OCI-LY1 (cell line): Measurements from ENCODE around the gene SAMD11.

Experiments
- H2AFZ ChIP-seq: fragments of 200-600 bp; sonication (generic), shearing (Covaris generic); 2 replicates; pipeline ENCODE4 v1.6.0; 2014; ENCODE audit warnings: antibody characterized with exemption, mild to moderate bottlenecking, low read length
- H3F3A ChIP-seq: fragments of 200-600 bp; sonication (generic), shearing (Covaris generic); 2 replicates; pipeline ENCODE4 v1.6.0; 2014; ENCODE audit warnings: mild to moderate bottlenecking, antibody characterized with exemption, low read length, moderate library complexity; ENCODE audit not compliant: insufficient read depth
- H3K27ac ChIP-seq: fragments of 200-600 bp; sonication (generic); 2 replicates; pipeline ENCODE4 v1.5.1; 2014; ENCODE audit warnings: low read length, mixed run types, mild to moderate bottlenecking, low read depth; ENCODE audit not compliant: poor library complexity, severe bottlenecking
- H3K27me3 ChIP-seq: fragments of 200-600 bp; sonication (generic); 2 replicates; pipeline ENCODE4 v1.6.0; 2014; ENCODE audit warnings: antibody characterized with exemption, mild to moderate bottlenecking, low read length, moderate library complexity; ENCODE audit not compliant: insufficient read depth
- H3K36me3 ChIP-seq: fragments of 200-600 bp; sonication (generic); 2 replicates; pipeline ENCODE4 v1.6.1; 2014; ENCODE audit warnings: mild to moderate bottlenecking, antibody characterized with exemption, low read length, moderate library complexity, mixed read lengths; ENCODE audit not compliant: insufficient read depth
- H3K4me1 ChIP-seq: fragments of 200-600 bp; sonication (generic); 2 replicates; pipeline ENCODE4 v1.5.1; 2014; ENCODE audit warnings: mild to moderate bottlenecking, low read length, moderate library complexity; ENCODE audit not compliant: insufficient read depth, severe bottlenecking
- H3K4me2 ChIP-seq: fragments of 200-600 bp; sonication (generic), shearing (Covaris generic); 2 replicates; pipeline ENCODE4 v1.6.1; 2014; ENCODE audit warnings: low read length
- H3K4me3 ChIP-seq: fragments of 200-600 bp; sonication (generic); 2 replicates; pipeline ENCODE4 v1.5.1; 2014; ENCODE audit warnings: low read length, low read depth, mild to moderate bottlenecking, mixed read lengths; ENCODE audit not compliant: poor library complexity, severe bottlenecking
- H3K79me2 ChIP-seq: fragments of 200-600 bp; shearing (Covaris generic); 2 replicates; pipeline ENCODE4 v1.6.1; 2016; ENCODE audit warnings: mixed run types, low read length, mixed read lengths; ENCODE audit not compliant: insufficient read depth
- H3K9ac ChIP-seq: fragments of 200-600 bp; sonication (generic), shearing (Covaris generic); 2 replicates; pipeline ENCODE4 v1.6.1; 2014; ENCODE audit warnings: mild to moderate bottlenecking, low read length, mixed read lengths
- H3K9me2 ChIP-seq: fragments of 200-600 bp; sonication (generic), shearing (Covaris generic); 2 replicates; pipeline ENCODE4 v1.6.1; 2014; ENCODE audit warnings: low read depth, mild to moderate bottlenecking, low read length, mixed read lengths
- H3K9me3 ChIP-seq: fragments of 200-600 bp; shearing (Covaris generic); 2 replicates; pipeline ENCODE4 v1.6.1; 2014; ENCODE audit warnings: low read length, mixed read lengths
- H4K20me1 ChIP-seq: fragments of 200-600 bp; sonication (generic), shearing (Covaris generic); 2 replicates; pipeline ENCODE4 v1.6.0; 2016; ENCODE audit warnings: mild to moderate bottlenecking, low read length; ENCODE audit not compliant: insufficient read depth
- EZH2 ChIP-seq: fragments of 200-600 bp; sonication (generic), shearing (Covaris generic); IDR thresholded peaks from 2 replicates; pipeline ENCODE4 v1.8.0; 2017; ENCODE audit warnings: borderline replicate concordance, mixed run types, mild to moderate bottlenecking, antibody characterized with exemption, low read length, moderate library complexity, mixed read lengths
- TF ChIP-seq, protein P1 (sequence below): fragments of 200-600 bp; sonication (generic), shearing (Covaris generic); IDR thresholded peaks from 2 replicates; pipeline ENCODE4 v1.5.1; 2017; ENCODE audit warnings: mild to moderate bottlenecking, antibody characterized with exemption, low read length, moderate library complexity, mixed read lengths

SAMD11 gene

DNA sequence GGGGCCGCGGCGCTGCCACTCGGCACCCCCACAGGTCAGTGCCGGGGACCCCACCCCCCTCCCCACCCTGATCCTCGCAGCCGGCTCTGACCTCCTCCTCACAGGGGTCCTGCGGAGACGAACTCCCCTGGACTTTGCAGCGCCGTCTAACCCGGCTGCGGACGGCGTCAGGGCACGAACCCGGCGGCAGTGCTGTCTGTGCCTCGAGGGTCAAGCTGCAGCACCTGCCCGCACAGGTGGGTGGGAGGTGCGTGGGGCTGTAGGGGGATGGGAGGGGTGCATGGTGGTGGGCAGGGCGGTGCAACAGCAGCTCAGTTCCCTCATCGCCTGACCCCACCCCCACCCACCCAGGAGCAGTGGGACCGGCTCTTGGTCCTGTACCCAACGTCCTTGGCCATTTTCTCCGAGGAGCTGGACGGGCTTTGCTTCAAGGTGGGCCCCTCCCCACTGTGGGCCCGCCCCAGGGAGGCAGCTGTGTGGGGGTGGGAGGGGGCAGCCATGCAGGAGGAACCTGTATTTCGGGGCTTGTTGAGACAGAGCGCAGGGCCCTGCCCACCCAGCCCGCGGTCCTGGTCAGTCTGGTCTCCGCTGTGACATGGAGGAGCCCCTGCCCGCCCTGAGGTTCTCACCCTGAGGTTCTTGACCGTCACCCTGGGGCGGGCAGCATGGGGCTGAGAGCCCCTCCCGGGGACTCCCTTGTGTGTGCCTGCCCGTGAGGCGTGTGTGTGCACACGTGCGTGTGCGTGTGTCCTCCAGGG is 47.4 kb downstream of the SAMD11 start:
- TF ChIP-seq EZH2, result no peak
- TF ChIP-seq, protein P1, sequence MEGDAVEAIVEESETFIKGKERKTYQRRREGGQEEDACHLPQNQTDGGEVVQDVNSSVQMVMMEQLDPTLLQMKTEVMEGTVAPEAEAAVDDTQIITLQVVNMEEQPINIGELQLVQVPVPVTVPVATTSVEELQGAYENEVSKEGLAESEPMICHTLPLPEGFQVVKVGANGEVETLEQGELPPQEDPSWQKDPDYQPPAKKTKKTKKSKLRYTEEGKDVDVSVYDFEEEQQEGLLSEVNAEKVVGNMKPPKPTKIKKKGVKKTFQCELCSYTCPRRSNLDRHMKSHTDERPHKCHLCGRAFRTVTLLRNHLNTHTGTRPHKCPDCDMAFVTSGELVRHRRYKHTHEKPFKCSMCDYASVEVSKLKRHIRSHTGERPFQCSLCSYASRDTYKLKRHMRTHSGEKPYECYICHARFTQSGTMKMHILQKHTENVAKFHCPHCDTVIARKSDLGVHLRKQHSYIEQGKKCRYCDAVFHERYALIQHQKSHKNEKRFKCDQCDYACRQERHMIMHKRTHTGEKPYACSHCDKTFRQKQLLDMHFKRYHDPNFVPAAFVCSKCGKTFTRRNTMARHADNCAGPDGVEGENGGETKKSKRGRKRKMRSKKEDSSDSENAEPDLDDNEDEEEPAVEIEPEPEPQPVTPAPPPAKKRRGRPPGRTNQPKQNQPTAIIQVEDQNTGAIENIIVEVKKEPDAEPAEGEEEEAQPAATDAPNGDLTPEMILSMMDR, result no peak
- Histone ChIP-seq H2AFZ (no peak overlapping the region), H3K9ac (no peak overlapping the region), H3K4me1 (peaks cover 15% of the 10 kb centered on the region), H3K9me3 (no peaks in the 10 kb centered on the region), H3K4me3 (no peak overlapping the region), H3F3A (no peaks in the 10 kb centered on the region), H3K36me3 (no peaks in the 10 kb centered on the region), H3K79me2 (no peaks in the 10 kb centered on the region), H4K20me1 (no peaks in the 10 kb centered on the region), H3K27ac (no peak overlapping the region), H3K9me2 (no peaks in the 10 kb centered on the region), H3K27me3 (peaks cover 6% of the 10 kb centered on the region; the same call in 1 of the 2 replicates), H3K4me2 (no peak overlapping the region)

DNA sequence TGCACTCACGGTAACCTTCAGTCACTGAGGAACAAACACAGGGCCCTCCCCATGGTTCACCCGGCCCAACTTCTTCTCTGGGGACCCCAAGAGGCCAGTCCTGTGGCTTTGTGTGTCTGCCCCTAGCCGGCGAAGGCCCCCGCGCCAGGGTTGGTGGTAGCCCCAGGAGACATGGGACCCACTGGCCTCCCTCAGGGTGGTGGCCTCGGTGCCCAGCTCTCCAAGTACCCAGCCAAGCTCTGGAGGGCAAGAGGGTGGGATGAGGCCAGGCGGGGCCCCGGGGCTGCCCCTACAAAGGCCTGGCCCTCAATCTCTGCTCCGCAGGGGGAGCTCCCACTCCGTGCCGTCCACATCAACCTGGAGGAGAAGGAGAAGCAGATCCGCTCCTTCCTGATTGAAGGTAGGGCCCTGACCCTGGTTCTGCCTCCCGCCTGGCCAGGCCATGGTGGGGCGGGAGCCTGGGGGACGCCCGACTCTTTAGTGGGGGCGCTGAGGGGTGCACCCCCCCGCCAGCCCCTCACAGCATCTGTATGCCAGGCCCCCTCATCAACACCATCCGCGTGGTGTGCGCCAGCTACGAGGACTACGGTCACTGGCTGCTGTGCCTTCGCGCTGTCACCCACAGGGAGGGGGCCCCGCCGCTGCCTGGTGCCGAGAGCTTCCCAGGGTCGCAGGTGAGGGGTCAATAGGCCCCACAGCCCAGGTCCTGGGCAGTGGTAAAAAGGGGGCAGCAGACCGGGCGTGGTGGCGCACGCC is 48.2 kb downstream of the SAMD11 start:
- H3K9me3 ChIP-seq, result no peaks in the 10 kb centered on the region
- H3K4me3 ChIP-seq, result no peak overlapping the region
- no peak for TF ChIP-seq EZH2
- TF ChIP-seq, protein P1, result no peak
- H3K4me2 ChIP-seq, result no peak overlapping the region
- H3K4me1 ChIP-seq, result peaks cover 10% of the 10 kb centered on the region
- no peak overlapping the region for H2AFZ ChIP-seq
- H3F3A ChIP-seq, result no peaks in the 10 kb centered on the region
- H4K20me1 ChIP-seq, result no peaks in the 10 kb centered on the region
- H3K9me2 ChIP-seq, result no peaks in the 10 kb centered on the region
- peaks cover 6% of the 10 kb centered on the region; the same call in 1 of the 2 replicates for H3K27me3 ChIP-seq
- no peak overlapping the region for H3K9ac ChIP-seq
- H3K36me3 ChIP-seq, result no peaks in the 10 kb centered on the region
- H3K27ac ChIP-seq, result no peak overlapping the region
- no peaks in the 10 kb centered on the region for H3K79me2 ChIP-seq

DNA sequence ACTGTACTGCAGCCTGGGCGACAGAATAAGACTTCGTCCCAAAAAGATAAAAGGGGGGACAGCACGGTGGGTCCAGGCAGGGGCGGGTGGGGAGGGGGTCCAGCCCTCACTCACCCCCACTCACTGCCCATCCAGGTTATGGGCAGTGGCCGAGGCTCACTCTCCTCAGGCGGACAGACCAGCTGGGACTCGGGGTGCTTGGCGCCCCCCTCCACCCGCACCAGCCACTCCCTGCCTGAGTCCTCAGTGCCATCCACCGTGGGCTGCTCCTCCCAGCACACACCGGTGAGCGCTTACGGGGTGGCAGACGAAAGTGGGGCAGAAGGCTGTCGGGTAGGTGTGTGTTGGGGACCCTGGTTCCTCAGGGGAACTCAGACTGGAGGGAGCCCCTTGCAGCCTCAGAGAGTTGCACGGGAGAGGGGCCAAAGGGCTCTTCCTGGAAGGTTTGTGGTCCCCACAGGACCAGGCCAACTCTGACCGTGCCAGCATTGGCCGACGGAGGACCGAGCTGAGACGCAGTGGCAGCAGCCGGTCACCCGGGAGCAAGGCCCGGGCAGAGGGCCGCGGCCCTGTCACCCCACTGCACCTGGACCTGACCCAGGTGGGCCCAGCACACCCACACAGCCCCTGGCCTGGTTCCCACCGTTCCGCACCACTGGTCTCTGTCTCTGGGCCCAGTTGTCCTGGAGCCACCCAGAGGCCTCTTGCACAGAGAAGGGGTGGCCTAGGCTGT is 49.2 kb downstream of the SAMD11 start:
- Histone ChIP-seq H4K20me1 (no peaks in the 10 kb centered on the region), H3K27me3 (peaks cover 6% of the 10 kb centered on the region; the same call in 1 of the 2 replicates), H3K9me2 (no peaks in the 10 kb centered on the region), H3K79me2 (no peaks in the 10 kb centered on the region), H3K9ac (no peak overlapping the region), H3K4me2 (no peak overlapping the region), H3K4me3 (no peak overlapping the region), H2AFZ (no peak overlapping the region), H3K27ac (no peak overlapping the region), H3K4me1 (peaks cover 7% of the 10 kb centered on the region), H3K36me3 (no peaks in the 10 kb centered on the region), H3K9me3 (no peaks in the 10 kb centered on the region), H3F3A (no peaks in the 10 kb centered on the region)
- no peak for TF ChIP-seq EZH2
- TF ChIP-seq, protein P1, result no peak
